ENCODE data around the gene UTF1. TPM values are rescaled to one million over a fixed set of nuclear protein-coding genes. Genes with fewer than 3 reads are reported as not detected.

The UTF1 gene
- not detected in 2 replicates for total RNA-seq (2014; rRNA removed; shearing (Covaris generic); ENCODE audit: low replicate concordance)

GRCh38 chr10:133230044-133230361 lies at the start of gene UTF1:
TSS of gene UTF1 (plus strand) at chr10:133230217. CDS start at chr10:133230289, 72 bp downstream.
- DNase-seq, result no peak
- H3K9me3 ChIP-seq, result no peaks in the 10 kb centered on the region
- H3K27me3 ChIP-seq, result peaks cover 5% of the 10 kb centered on the region
- no peaks in the 10 kb centered on the region for H3K36me3 ChIP-seq
- no peak within 1 kb of the TSS for H3K4me3 ChIP-seq

- no peaks in the 10 kb centered on the region for H3K9me3 ChIP-seq
Measured at GRCh38 chr10:133180965-133181639, 48.9 kb upstream of the UTF1 start.

GRCh38 chr10:133182190-133182589 lies 47.8 kb upstream of the UTF1 start:
- Histone ChIP-seq H3K9me3 (no peaks in the 10 kb centered on the region), H3K4me3 (no peak overlapping the region), H3K27me3 (no peaks in the 10 kb centered on the region), H3K36me3 (no peaks in the 10 kb centered on the region)
- no peak for DNase-seq

More at GRCh38 chr10:133180965-133181639, 48.9 kb upstream of the UTF1 start:
- Histone ChIP-seq H3K27me3 (no peaks in the 10 kb centered on the region), H3K36me3 (no peaks in the 10 kb centered on the region), H3K4me3 (no peak overlapping the region)
- no peak for DNase-seq

- DNase-seq, result no peak
- Histone ChIP-seq H3K4me3 (no peak overlapping the region), H3K36me3 (no peaks in the 10 kb centered on the region), H3K27me3 (no peaks in the 10 kb centered on the region), H3K9me3 (no peaks in the 10 kb centered on the region)
Measured at GRCh38 chr10:133182791-133183645, 47.0 kb upstream of the UTF1 start.

- Histone ChIP-seq H3K27me3 (no peaks in the 10 kb centered on the region), H3K9me3 (no peaks in the 10 kb centered on the region), H3K4me3 (no peak overlapping the region), H3K36me3 (no peaks in the 10 kb centered on the region)
- no peak for DNase-seq
Measured at GRCh38 chr10:133183646-133184378, 46.2 kb upstream of the UTF1 start.

GRCh38 chr10:133184591-133185244 lies 45.3 kb upstream of the UTF1 start:
- Histone ChIP-seq H3K4me3 (no peak overlapping the region), H3K36me3 (no peaks in the 10 kb centered on the region), H3K27me3 (no peaks in the 10 kb centered on the region), H3K9me3 (no peaks in the 10 kb centered on the region)
- DNase-seq, result no peak

GRCh38 chr10:133185421-133185820 lies 44.6 kb upstream of the UTF1 start:
- Histone ChIP-seq H3K9me3 (no peaks in the 10 kb centered on the region), H3K4me3 (no peak overlapping the region), H3K36me3 (no peaks in the 10 kb centered on the region), H3K27me3 (no peaks in the 10 kb centered on the region)
- DNase-seq, result no peak

GRCh38 chr10:133185916-133186315 lies 44.1 kb upstream of the UTF1 start:
- DNase-seq, result no peak
- no peak overlapping the region for H3K4me3 ChIP-seq
- no peaks in the 10 kb centered on the region for H3K9me3 ChIP-seq
- no peaks in the 10 kb centered on the region for H3K36me3 ChIP-seq
- no peaks in the 10 kb centered on the region for H3K27me3 ChIP-seq

- Histone ChIP-seq H3K36me3 (no peaks in the 10 kb centered on the region), H3K27me3 (no peaks in the 10 kb centered on the region), H3K9me3 (no peaks in the 10 kb centered on the region), H3K4me3 (no peak overlapping the region)
- no peak for DNase-seq
Measured at GRCh38 chr10:133186416-133187090, 43.5 kb upstream of the UTF1 start.

- H3K9me3 ChIP-seq, result no peaks in the 10 kb centered on the region
- no peaks in the 10 kb centered on the region for H3K36me3 ChIP-seq
- DNase-seq, result no peak
- no peak overlapping the region for H3K4me3 ChIP-seq
- H3K27me3 ChIP-seq, result no peaks in the 10 kb centered on the region
Measured at GRCh38 chr10:133187091-133187905, 42.7 kb upstream of the UTF1 start.

- Histone ChIP-seq H3K36me3 (no peaks in the 10 kb centered on the region), H3K4me3 (no peak overlapping the region), H3K27me3 (no peaks in the 10 kb centered on the region), H3K9me3 (no peaks in the 10 kb centered on the region)
- no peak for DNase-seq
Measured at GRCh38 chr10:133187906-133188681, 41.9 kb upstream of the UTF1 start.

- Histone ChIP-seq H3K36me3 (no peaks in the 10 kb centered on the region), H3K4me3 (no peak overlapping the region), H3K9me3 (no peaks in the 10 kb centered on the region), H3K27me3 (no peaks in the 10 kb centered on the region)
- DNase-seq, result no peak
Measured at GRCh38 chr10:133189256-133189655, 40.8 kb upstream of the UTF1 start.

- no peak for DNase-seq
- Histone ChIP-seq H3K4me3 (no peak overlapping the region), H3K27me3 (no peaks in the 10 kb centered on the region), H3K36me3 (no peaks in the 10 kb centered on the region), H3K9me3 (no peaks in the 10 kb centered on the region)
Measured at GRCh38 chr10:133189726-133190125, 40.3 kb upstream of the UTF1 start.

- Histone ChIP-seq H3K36me3 (no peaks in the 10 kb centered on the region), H3K9me3 (no peaks in the 10 kb centered on the region), H3K27me3 (no peaks in the 10 kb centered on the region), H3K4me3 (no peak overlapping the region)
- no peak for DNase-seq
Measured at GRCh38 chr10:133190225-133190624, 39.8 kb upstream of the UTF1 start.

GRCh38 chr10:133191651-133192050 lies 38.4 kb upstream of the UTF1 start:
- no peaks in the 10 kb centered on the region for H3K9me3 ChIP-seq
- no peaks in the 10 kb centered on the region for H3K36me3 ChIP-seq
- H3K27me3 ChIP-seq, result no peaks in the 10 kb centered on the region
- H3K4me3 ChIP-seq, result no peak overlapping the region
- DNase-seq, result no peak

Data from MG63 (cell line).